ENCODE data around the gene TTC12. TPM values are rescaled to one million over a fixed set of nuclear protein-coding genes. Genes with fewer than 3 reads are reported as not detected.
A peak's percentile ranks its signal among the peaks of the same experiment; 100 is the strongest.

Gene TTC12
- total RNA-seq, 1 experiment from 2014 or later, result 7.6 TPM

GRCh38 chr11:113387605-113388211 lies 73.3 kb downstream of the TTC12 start, which contains the start of gene ANKK1 (continued):
- TF ChIP-seq CTCF (IDR thresholded peaks at IDR 0.05) (no peak; the same call in none of the 2 replicates), PRRX2 (CRISPR knock-in tag; IDR thresholded peaks at IDR 0.05) (no peak), NFATC4 (CRISPR knock-in tag; IDR thresholded peaks at IDR 0.05) (no peak), ZNF138 (CRISPR knock-in tag; conservative IDR thresholded peaks at IDR 0.05) (peak; percentile 92), STAT6 (CRISPR knock-in tag; conservative IDR thresholded peaks at IDR 0.05; ENCODE audit: low read depth) (no peak), TEAD4 (CRISPR knock-in tag; IDR thresholded peaks at IDR 0.05) (no peak), ZBTB43 (CRISPR knock-in tag; IDR thresholded peaks at IDR 0.05) (peak; percentile 97), ATF6 (CRISPR knock-in tag; IDR thresholded peaks at IDR 0.05) (no peak), EMX1 (CRISPR knock-in tag; IDR thresholded peaks at IDR 0.05) (no peak), ZBTB21 (CRISPR knock-in tag; IDR thresholded peaks at IDR 0.05; ENCODE audit: borderline replicate concordance) (peak; percentile 88; the same call in 1 of the 2 replicates), ELF4 (CRISPR knock-in tag; IDR thresholded peaks at IDR 0.05; ENCODE audit: low read depth) (no peak), USF1 (CRISPR knock-in tag; IDR thresholded peaks at IDR 0.05) (no peak; the same call in 1 of the 2 replicates), ATF1 (CRISPR knock-in tag; IDR thresholded peaks at IDR 0.05) (no peak), USF2 (CRISPR knock-in tag; IDR thresholded peaks at IDR 0.05) (no peak), CBFB (CRISPR knock-in tag; IDR thresholded peaks at IDR 0.05; ENCODE audit: low read depth) (no peak; the same call in 1 of the 2 replicates), NFYB (CRISPR knock-in tag; conservative IDR thresholded peaks at IDR 0.05; ENCODE audit: low read depth) (peak; percentile 33; the same call in 1 of the 2 replicates), CREB1 (CRISPR knock-in tag; IDR thresholded peaks at IDR 0.05) (peak; percentile 81; the same call in 1 of the 2 replicates), IRF1 (CRISPR knock-in tag; IDR thresholded peaks at IDR 0.05) (no peak; the same call in 1 of the 2 replicates), IRF2 (CRISPR knock-in tag; IDR thresholded peaks at IDR 0.05; ENCODE audit: borderline replicate concordance, low read depth) (0 out of 2 replicates have a peak, but pooled peaks have one; percentile 47), HMGA2 (CRISPR knock-in tag; IDR thresholded peaks at IDR 0.05) (no peak)
- TF ChIP-seq, protein P1, sequence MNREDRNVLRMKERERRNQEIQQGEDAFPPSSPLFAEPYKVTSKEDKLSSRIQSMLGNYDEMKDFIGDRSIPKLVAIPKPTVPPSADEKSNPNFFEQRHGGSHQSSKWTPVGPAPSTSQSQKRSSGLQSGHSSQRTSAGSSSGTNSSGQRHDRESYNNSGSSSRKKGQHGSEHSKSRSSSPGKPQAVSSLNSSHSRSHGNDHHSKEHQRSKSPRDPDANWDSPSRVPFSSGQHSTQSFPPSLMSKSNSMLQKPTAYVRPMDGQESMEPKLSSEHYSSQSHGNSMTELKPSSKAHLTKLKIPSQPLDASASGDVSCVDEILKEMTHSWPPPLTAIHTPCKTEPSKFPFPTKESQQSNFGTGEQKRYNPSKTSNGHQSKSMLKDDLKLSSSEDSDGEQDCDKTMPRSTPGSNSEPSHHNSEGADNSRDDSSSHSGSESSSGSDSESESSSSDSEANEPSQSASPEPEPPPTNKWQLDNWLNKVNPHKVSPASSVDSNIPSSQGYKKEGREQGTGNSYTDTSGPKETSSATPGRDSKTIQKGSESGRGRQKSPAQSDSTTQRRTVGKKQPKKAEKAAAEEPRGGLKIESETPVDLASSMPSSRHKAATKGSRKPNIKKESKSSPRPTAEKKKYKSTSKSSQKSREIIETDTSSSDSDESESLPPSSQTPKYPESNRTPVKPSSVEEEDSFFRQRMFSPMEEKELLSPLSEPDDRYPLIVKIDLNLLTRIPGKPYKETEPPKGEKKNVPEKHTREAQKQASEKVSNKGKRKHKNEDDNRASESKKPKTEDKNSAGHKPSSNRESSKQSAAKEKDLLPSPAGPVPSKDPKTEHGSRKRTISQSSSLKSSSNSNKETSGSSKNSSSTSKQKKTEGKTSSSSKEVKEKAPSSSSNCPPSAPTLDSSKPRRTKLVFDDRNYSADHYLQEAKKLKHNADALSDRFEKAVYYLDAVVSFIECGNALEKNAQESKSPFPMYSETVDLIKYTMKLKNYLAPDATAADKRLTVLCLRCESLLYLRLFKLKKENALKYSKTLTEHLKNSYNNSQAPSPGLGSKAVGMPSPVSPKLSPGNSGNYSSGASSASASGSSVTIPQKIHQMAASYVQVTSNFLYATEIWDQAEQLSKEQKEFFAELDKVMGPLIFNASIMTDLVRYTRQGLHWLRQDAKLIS (CRISPR knock-in tag; IDR thresholded peaks at IDR 0.05; ENCODE audit: borderline replicate concordance), result peak; percentile 86; the same call in 1 of the 2 replicates
